ENCODE results near the gene AKAP8L.

GRCh38 chr19:15393963-15394362 is 24.8 kb downstream of the AKAP8L start:
- TF ChIP-seq EZH2 (IDR thresholded peaks at IDR 0.05; ENCODE audit: insufficient read depth, poor library complexity, severe bottlenecking) (no peak), EZH2phosphoT487 (IDR thresholded peaks at IDR 0.05; ENCODE audit: insufficient read depth, low read depth) (0 out of 2 replicates have a peak, but pooled peaks have one; percentile 35)
